Kidney epithelial cell (primary cell): ENCODE data around the gene PNMT. TPM values are rescaled to one million over a fixed set of nuclear protein-coding genes. Genes with fewer than 3 reads are reported as not detected.

Experiments used
- DNase-seq: peaks from one replicate; pipeline ENCODE4 v3.0.0-alpha.2; 2010; ENCODE audit warnings: low read depth
- H3K27me3 ChIP-seq: 2 replicates; pipeline ENCODE4 v1.6.0; 2011; ENCODE audit warnings: low read length; ENCODE audit not compliant: control insufficient read depth, insufficient read depth
- H3K36me3 ChIP-seq: 2 replicates; pipeline ENCODE4 v1.5.1; 2011; ENCODE audit warnings: low read length; ENCODE audit not compliant: control insufficient read depth, insufficient read depth
- H3K4me3 ChIP-seq: 2 replicates; pipeline ENCODE4 v1.5.1; 2011; ENCODE audit warnings: low read depth, mild to moderate bottlenecking, control low read depth, low read length
- total RNA-seq: library from RNA; depleted of rRNA; stranded (reverse); fragments of >200 nt; gene quantifications from 2 replicates; pipeline ENCODE4 v1.2.3, GENCODE V29; 2015
- TF ChIP-seq, protein P1 (sequence below): IDR thresholded peaks from 2 replicates; pipeline ENCODE4 v1.5.1; 2011; ENCODE audit warnings: mild to moderate bottlenecking, moderate library complexity, low read length, control low read depth, inconsistent platforms; ENCODE audit not compliant: insufficient read depth, poor library complexity, severe bottlenecking

The PNMT gene
- total RNA-seq, 1 donor from 2014 or later, result not detected

DNA sequence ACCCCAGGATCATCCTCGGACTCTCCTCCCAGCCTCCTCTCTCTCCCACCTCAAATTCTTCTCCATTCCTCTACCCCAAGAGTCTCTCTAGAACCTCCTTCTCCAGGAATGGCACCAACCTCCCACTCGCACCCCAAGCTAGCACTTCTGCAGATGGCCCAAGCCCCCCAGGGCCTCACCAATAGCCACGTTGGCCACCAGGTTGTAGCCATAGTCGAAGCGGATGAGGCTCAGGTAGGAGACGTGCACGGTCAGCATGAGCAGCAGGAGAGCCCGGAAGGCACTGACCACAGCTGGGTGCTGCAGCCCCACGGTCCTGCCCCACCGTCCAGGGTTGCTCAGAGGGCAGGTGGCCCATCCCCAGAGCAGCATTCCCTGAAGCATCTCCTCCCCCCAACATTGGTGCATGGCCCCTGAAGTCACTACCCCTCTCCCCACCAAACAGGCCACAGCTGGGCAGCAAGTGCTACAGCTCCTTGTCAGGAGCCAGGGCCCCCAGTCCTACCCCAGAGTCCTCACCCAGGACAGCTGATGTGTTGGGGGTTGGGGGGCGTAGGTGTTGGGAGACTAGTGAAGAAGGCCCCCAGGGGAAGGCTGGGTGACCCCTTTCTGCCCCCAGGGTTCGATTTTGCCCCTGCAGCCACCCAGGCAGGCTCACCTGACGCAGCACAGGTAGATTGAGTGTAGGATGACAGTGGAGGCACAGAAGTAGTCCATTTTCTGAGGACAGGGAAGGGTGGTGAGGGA, 5.3 kb downstream of the PNMT start:
- Histone ChIP-seq H3K36me3 (no peaks in the 10 kb centered on the region), H3K27me3 (peaks cover 26% of the 10 kb centered on the region), H3K4me3 (no peak overlapping the region)
- TF ChIP-seq, protein P1, sequence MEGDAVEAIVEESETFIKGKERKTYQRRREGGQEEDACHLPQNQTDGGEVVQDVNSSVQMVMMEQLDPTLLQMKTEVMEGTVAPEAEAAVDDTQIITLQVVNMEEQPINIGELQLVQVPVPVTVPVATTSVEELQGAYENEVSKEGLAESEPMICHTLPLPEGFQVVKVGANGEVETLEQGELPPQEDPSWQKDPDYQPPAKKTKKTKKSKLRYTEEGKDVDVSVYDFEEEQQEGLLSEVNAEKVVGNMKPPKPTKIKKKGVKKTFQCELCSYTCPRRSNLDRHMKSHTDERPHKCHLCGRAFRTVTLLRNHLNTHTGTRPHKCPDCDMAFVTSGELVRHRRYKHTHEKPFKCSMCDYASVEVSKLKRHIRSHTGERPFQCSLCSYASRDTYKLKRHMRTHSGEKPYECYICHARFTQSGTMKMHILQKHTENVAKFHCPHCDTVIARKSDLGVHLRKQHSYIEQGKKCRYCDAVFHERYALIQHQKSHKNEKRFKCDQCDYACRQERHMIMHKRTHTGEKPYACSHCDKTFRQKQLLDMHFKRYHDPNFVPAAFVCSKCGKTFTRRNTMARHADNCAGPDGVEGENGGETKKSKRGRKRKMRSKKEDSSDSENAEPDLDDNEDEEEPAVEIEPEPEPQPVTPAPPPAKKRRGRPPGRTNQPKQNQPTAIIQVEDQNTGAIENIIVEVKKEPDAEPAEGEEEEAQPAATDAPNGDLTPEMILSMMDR, result no peak
- no peak for DNase-seq

DNA sequence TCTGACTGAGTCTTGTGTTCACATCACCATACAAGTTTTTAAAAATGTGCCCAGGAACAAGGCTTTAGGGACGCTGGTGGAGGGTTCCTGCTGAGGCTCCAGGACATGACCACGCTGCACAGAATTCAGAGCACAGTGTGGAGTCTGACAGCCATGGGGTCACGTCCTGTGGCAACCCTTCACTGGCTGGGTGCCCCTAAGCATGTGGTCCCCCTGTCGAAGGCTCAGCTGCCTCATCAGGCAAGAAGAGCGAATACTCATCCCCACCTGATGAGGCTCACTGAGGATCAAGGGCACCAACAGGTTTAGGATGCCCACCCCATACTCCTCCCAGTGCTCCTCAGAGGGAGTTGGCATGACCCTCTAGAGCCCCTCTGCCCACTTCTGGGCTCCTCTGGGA, 5.9 kb downstream of the PNMT start:
- H3K4me3 ChIP-seq, result no peak overlapping the region
- TF ChIP-seq, protein P1, result no peak
- DNase-seq, result no peak
- H3K27me3 ChIP-seq, result peaks cover 22% of the 10 kb centered on the region
- H3K36me3 ChIP-seq, result no peaks in the 10 kb centered on the region

DNA sequence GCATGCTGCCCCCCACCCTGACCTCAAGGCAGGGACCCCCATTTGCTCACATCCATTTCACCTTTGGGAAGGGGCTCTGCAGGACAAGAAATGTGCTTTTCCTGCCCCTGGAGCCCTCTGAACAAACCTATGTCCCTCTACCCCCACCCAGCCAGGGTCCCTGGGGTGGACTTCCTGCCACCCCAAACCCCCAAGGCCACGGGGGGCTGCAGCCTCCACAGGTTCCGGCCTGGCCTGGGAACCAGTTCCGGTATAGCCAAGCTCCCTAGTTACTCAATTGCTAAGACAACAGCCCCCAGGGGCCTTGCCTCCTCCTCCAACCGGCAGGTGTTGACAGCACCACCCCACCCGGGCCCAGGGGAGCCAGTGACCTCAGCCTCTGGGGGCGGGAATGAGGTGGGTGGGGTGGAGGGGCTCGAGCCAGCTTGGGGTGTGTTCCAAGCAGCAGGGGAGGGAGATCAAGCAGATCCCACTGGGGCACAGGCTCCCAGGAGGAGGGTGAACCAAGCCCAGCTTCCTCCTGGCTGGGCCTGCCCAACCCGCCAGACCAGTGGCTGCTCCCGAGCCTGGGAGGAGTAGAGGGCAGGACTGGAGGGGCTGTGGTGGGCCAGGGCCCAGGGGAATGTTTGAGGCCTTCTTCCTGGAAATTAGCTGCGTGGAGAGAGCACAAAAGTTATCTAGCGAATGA, 6.6 kb downstream of the PNMT start:
- TF ChIP-seq, protein P1, result no peak
- H3K36me3 ChIP-seq, result no peaks in the 10 kb centered on the region
- H3K27me3 ChIP-seq, result peaks cover 17% of the 10 kb centered on the region
- H3K4me3 ChIP-seq, result no peak overlapping the region
- DNase-seq, result no peak

DNA sequence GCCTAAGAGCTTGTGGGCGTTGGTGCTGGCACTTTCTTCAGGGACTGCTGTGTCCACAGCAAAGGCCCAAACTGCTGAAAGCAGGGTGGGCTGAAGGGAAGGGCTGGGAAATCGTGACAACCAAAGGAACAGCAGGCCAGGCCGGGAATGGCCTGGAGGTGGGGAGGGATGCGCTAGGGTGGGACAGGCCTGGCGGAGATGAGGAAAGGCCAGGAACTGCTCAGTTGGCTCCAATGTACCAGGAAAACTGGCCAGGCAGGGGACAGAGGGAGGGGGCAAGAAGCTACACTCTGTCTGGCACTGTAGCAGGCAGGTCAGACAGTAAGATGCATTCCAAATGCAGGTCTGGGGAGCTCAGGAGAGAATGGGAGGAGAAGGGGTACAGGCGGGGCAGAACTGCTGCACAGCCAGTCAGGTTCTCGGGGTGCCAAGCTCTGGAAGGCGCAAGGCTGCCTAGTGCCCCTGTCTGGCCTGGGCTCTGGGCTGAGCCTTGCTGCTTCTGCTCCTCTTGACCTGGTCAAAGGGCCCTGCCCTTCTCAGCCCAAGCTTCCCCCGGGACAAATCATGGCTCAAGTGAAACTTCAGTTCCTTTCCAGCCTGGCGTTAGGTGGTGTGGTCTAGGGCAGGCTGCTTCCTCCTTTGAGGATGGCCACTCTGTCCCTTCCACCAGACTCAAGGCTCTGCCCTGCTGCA, 7.3 kb downstream of the PNMT start:
- Histone ChIP-seq H3K36me3 (no peaks in the 10 kb centered on the region), H3K4me3 (no peak overlapping the region)
- TF ChIP-seq, protein P1, result no peak

DNA sequence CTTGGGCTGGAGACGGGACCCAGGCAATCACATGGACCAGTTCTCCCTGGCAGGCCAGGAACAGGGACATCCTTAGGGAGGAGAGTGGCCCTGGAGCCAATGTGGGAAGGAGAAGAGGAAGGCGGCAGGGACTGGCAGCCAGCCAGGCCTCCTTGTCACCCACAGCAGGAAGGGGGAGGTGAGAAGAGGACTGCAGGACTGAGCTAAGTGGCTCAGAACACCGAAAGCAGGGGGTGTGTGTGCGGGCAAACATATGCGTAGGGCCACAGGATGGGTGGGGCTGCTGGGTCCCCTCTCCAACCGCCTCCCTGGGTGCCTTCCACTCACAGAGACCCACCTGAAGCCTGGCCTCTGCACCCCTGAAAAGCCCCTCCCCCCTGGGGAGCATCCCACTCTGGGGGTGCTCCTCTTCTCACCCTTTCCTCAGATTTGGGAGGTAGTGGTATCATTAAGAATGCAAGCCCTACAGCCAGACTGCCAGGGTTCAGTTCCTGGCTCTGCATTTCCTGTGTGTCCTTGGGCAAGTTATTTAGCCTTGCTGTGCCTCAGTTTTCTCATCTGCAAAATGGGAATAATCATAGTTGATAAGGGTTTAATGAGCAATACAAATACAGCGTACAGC, 8.1 kb downstream of the PNMT start:
- H3K4me3 ChIP-seq, result no peak overlapping the region
- peaks cover 7% of the 10 kb centered on the region for H3K27me3 ChIP-seq
- DNase-seq, result no peak
- TF ChIP-seq, protein P1, result no peak
- no peaks in the 10 kb centered on the region for H3K36me3 ChIP-seq

More for the DNA sequence above, 7.3 kb downstream of the PNMT start:
- no peak for DNase-seq
- H3K27me3 ChIP-seq, result peaks cover 13% of the 10 kb centered on the region
